Mesenchymal stem cell (in vitro differentiated cells and primary cell): ENCODE measurements around the gene LECT2.

Source experiments
- DNase-seq: peaks from one replicate; pipeline ENCODE4 v3.0.0-alpha.2; 2013
- H2AFZ ChIP-seq: one replicate; pipeline ENCODE4 v1.6.1; 2013; ENCODE audit warnings: low read depth, mild to moderate bottlenecking, control low read depth, inconsistent platforms, low read length, moderate library complexity
- H2AK5ac ChIP-seq: 2 replicates; pipeline ENCODE4 v1.6.1; 2013; ENCODE audit warnings: low read length, moderate library complexity, mild to moderate bottlenecking, inconsistent platforms; ENCODE audit not compliant: severe bottlenecking
- H2BK120ac ChIP-seq: one replicate; pipeline ENCODE4 v1.6.1; 2013; ENCODE audit warnings: low read depth, mild to moderate bottlenecking, inconsistent platforms, low read length, moderate library complexity
- H2BK12ac ChIP-seq, 2 experiments: one replicate each; pipeline ENCODE4 v1.6.1; 2013; ENCODE audit warnings: inconsistent platforms in 2 of 2, low read length in 2 of 2, mild to moderate bottlenecking in 2 of 2, moderate library complexity in 2 of 2, control low read depth in 1 of 2
- H2BK15ac ChIP-seq: one replicate; pipeline ENCODE4 v1.6.1; 2013; ENCODE audit warnings: mild to moderate bottlenecking, low read depth, inconsistent platforms; ENCODE audit not compliant: poor library complexity, severe bottlenecking
- H2BK5ac ChIP-seq: 2 replicates; pipeline ENCODE4 v1.6.1; 2013; ENCODE audit warnings: low read depth, mild to moderate bottlenecking, low read length, control low read depth, inconsistent platforms; ENCODE audit not compliant: poor library complexity, severe bottlenecking
- H3K14ac ChIP-seq, 2 experiments: one replicate each; pipeline ENCODE4 v1.6.1; 2013; ENCODE audit warnings: inconsistent platforms in 2 of 2, low read length in 2 of 2, control low read depth in 1 of 2, mild to moderate bottlenecking in 1 of 2, moderate library complexity in 1 of 2
- H3K18ac ChIP-seq, 2 experiments: one replicate each; pipeline ENCODE4 v1.6.1; 2013; ENCODE audit warnings: inconsistent platforms in 2 of 2, low read length in 2 of 2, control low read depth in 1 of 2, low read depth in 1 of 2, mild to moderate bottlenecking in 1 of 2
- H3K23ac ChIP-seq, 2 experiments: one replicate each; pipeline ENCODE4 v1.6.1; 2013; ENCODE audit warnings: inconsistent platforms in 2 of 2, low read length in 2 of 2, mild to moderate bottlenecking in 2 of 2, moderate library complexity in 2 of 2, control low read depth in 1 of 2
- H3K27ac ChIP-seq: 2 replicates; pipeline ENCODE4 v1.5.1; 2013; ENCODE audit warnings: mild to moderate bottlenecking, moderate library complexity, low read length, control low read depth, inconsistent platforms; ENCODE audit not compliant: poor library complexity, severe bottlenecking
- H3K27me3 ChIP-seq, 2 experiments: 2 replicates each; pipeline versions ENCODE4 v1.6.1 to v1.7.0; 2013; ENCODE audit warnings: low read length in 2 of 2, mild to moderate bottlenecking in 2 of 2, moderate library complexity in 2 of 2, control low read depth in 1 of 2, inconsistent platforms in 1 of 2; ENCODE audit not compliant: control insufficient read depth in 1 of 2, insufficient read depth in 1 of 2
- H3K36me3 ChIP-seq, 2 experiments: 2 replicates each; pipeline versions ENCODE4 v1.6.1 to v1.7.0; 2013; ENCODE audit warnings: low read length in 2 of 2, control low read depth in 1 of 2, inconsistent platforms in 1 of 2, low read depth in 1 of 2, mild to moderate bottlenecking in 1 of 2; ENCODE audit not compliant: insufficient read depth in 2 of 2, control insufficient read depth in 1 of 2
- H3K4ac ChIP-seq, 2 experiments: one replicate each; pipeline ENCODE4 v1.6.1; 2013; ENCODE audit warnings: inconsistent platforms in 2 of 2, low read length in 2 of 2, mild to moderate bottlenecking in 2 of 2, moderate library complexity in 2 of 2, control low read depth in 1 of 2, low read depth in 1 of 2
- H3K4me1 ChIP-seq: 2 replicates; pipeline ENCODE4 v1.6.1; 2013; ENCODE audit warnings: low read depth, low read length, control low read depth; ENCODE audit not compliant: control insufficient read depth, insufficient read depth
- H3K4me2 ChIP-seq: 2 replicates; pipeline ENCODE4 v1.6.1; 2013; ENCODE audit warnings: low read length, mild to moderate bottlenecking, inconsistent platforms; ENCODE audit not compliant: poor library complexity, severe bottlenecking
- H3K4me3 ChIP-seq, 2 experiments: 2 replicates each; pipeline versions ENCODE4 v1.5.1 to v1.7.0; 2013; ENCODE audit warnings: low read length in 2 of 2, mild to moderate bottlenecking in 2 of 2, control low read depth in 1 of 2, low read depth in 1 of 2; ENCODE audit not compliant: insufficient read depth in 1 of 2
- H3K79me1 ChIP-seq: replicated peaks from 2 replicates; pipeline ENCODE4 v1.6.1; 2013; ENCODE audit warnings: mild to moderate bottlenecking, control low read depth, low read length, inconsistent platforms; ENCODE audit not compliant: poor library complexity, severe bottlenecking
- H3K9ac ChIP-seq: 2 replicates; pipeline ENCODE4 v1.7.0; 2013; ENCODE audit warnings: mild to moderate bottlenecking, low read length, moderate library complexity
- H3K9me3 ChIP-seq: 2 replicates; pipeline ENCODE4 v1.7.0; 2013; ENCODE audit warnings: mild to moderate bottlenecking, low read length; ENCODE audit not compliant: control insufficient read depth
- H4K8ac ChIP-seq: one replicate; pipeline ENCODE4 v1.6.1; 2013; ENCODE audit warnings: inconsistent platforms, mild to moderate bottlenecking, low read length, moderate library complexity
- H4K91ac ChIP-seq: one replicate; pipeline ENCODE4 v1.6.1; 2013; ENCODE audit warnings: mild to moderate bottlenecking, low read length, inconsistent platforms
- WGBS: methylation state at CpG from one replicate; pipeline ENCODE4 v1.1.7; 2013; ENCODE audit warnings: mixed read lengths; 5-methylcytosine and 5-hydroxymethylcytosine counted together

Gene LECT2

GRCh38 chr5:135934939-135935338, 19.8 kb downstream of the LECT2 start:
- no peak overlapping the region for H3K14ac ChIP-seq
- no peak overlapping the region for H2BK120ac ChIP-seq
- H3K27me3 ChIP-seq: peaks cover 24 to 29% of the 10 kb centered on the region in 2 experiments
- no peak overlapping the region for H2BK12ac ChIP-seq
- no peak overlapping the region for H3K4ac ChIP-seq
- H4K8ac ChIP-seq: no peak overlapping the region
- H2BK5ac ChIP-seq: no peak overlapping the region
- no peak overlapping the region for H2AFZ ChIP-seq
- no peak overlapping the region for H3K9ac ChIP-seq
- no peak overlapping the region for H2AK5ac ChIP-seq
- H3K79me1 ChIP-seq: no peaks in the 10 kb centered on the region
- H2BK15ac ChIP-seq: no peak overlapping the region
- H3K23ac ChIP-seq: no peak overlapping the region
- H3K4me3 ChIP-seq: no peak overlapping the region
- peak; percentile 16 for DNase-seq
- no peak overlapping the region for H3K18ac ChIP-seq
- no peak overlapping the region for H3K27ac ChIP-seq
- no peak overlapping the region for H3K4me2 ChIP-seq
- H4K91ac ChIP-seq: no peak overlapping the region
- no peaks in the 10 kb centered on the region for H3K9me3 ChIP-seq
- WGBS: 62% methylated on average over 3 of the region's 3 CpGs
- H3K4me1 ChIP-seq: peaks cover 9% of the 10 kb centered on the region
- no peaks in the 10 kb centered on the region for H3K36me3 ChIP-seq

- no peaks in the 10 kb centered on the region for H3K36me3 ChIP-seq
- H4K8ac ChIP-seq: no peak overlapping the region
- no peak overlapping the region for H3K23ac ChIP-seq
- peak overlapping the region in 1 of 2 experiments; percentile 63 for H3K4me3 ChIP-seq
- no peak overlapping the region for H3K27ac ChIP-seq
- no peak for DNase-seq
- WGBS: 9% methylated on average over 16 of the region's 18 CpGs
- peaks cover 6% of the 10 kb centered on the region for H3K9me3 ChIP-seq
- H2BK120ac ChIP-seq: no peak overlapping the region
- H3K4me1 ChIP-seq: peaks cover 11% of the 10 kb centered on the region
- H3K27me3 ChIP-seq: peaks cover 38 to 63% of the 10 kb centered on the region in 2 experiments
- no peak overlapping the region for H3K9ac ChIP-seq
- no peak overlapping the region for H4K91ac ChIP-seq
- H3K4me2 ChIP-seq: peak overlapping the region; percentile 37
- H3K14ac ChIP-seq: no peak overlapping the region
- H2AFZ ChIP-seq: no peak overlapping the region
- no peak overlapping the region for H2BK15ac ChIP-seq
- H3K4ac ChIP-seq: no peak overlapping the region
- H2BK12ac ChIP-seq: no peak overlapping the region
- no peak overlapping the region for H2BK5ac ChIP-seq
- H3K79me1 ChIP-seq: no peaks in the 10 kb centered on the region
- no peak overlapping the region for H2AK5ac ChIP-seq
- H3K18ac ChIP-seq: no peak overlapping the region
Measured at GRCh38 chr5:135930949-135931295, 23.9 kb downstream of the LECT2 start.

- no peak for DNase-seq
- Histone ChIP-seq H4K8ac (no peak overlapping the region), H3K27ac (no peak overlapping the region), H3K4me3 (peak overlapping the region; percentile 57 to 63), H3K18ac (no peak overlapping the region), H3K9me3 (peaks cover 6% of the 10 kb centered on the region), H3K4ac (no peak overlapping the region), H2AFZ (peak overlapping the region; percentile 53), H3K9ac (no peak overlapping the region), H4K91ac (no peak overlapping the region), H2BK15ac (peak overlapping the region; percentile 52), H2AK5ac (no peak overlapping the region), H2BK5ac (no peak overlapping the region), H3K23ac (peak overlapping the region in 1 of 2 experiments; percentile 35), H3K4me1 (peaks cover 11% of the 10 kb centered on the region), H2BK12ac (no peak overlapping the region), H2BK120ac (no peak overlapping the region), H3K4me2 (peak overlapping the region; percentile 94), H3K14ac (peak overlapping the region in 1 of 2 experiments; percentile 41), H3K79me1 (no peaks in the 10 kb centered on the region), H3K27me3 (peaks cover 40 to 69% of the 10 kb centered on the region in 2 experiments), H3K36me3 (no peaks in the 10 kb centered on the region)
- 2% methylated on average over 92 of the region's 99 CpGs for WGBS
Measured at GRCh38 chr5:135930029-135930948, 24.5 kb downstream of the LECT2 start.

- no peak overlapping the region for H2BK12ac ChIP-seq
- no peak overlapping the region for H3K14ac ChIP-seq
- H2BK15ac ChIP-seq: no peak overlapping the region
- H3K27me3 ChIP-seq: peaks cover 21 to 57% of the 10 kb centered on the region in 2 experiments
- no peak overlapping the region for H3K9ac ChIP-seq
- no peak overlapping the region for H3K23ac ChIP-seq
- WGBS: no CpG with 5 or more reads among the region's 1 CpG
- H4K91ac ChIP-seq: no peak overlapping the region
- no peak overlapping the region for H3K27ac ChIP-seq
- no peak overlapping the region for H4K8ac ChIP-seq
- no peaks in the 10 kb centered on the region for H3K36me3 ChIP-seq
- no peak overlapping the region for H2BK5ac ChIP-seq
- no peak overlapping the region for H3K18ac ChIP-seq
- no peaks in the 10 kb centered on the region for H3K4me1 ChIP-seq
- H3K9me3 ChIP-seq: no peaks in the 10 kb centered on the region
- no peak overlapping the region for H3K4ac ChIP-seq
- no peak overlapping the region for H3K4me2 ChIP-seq
- no peak overlapping the region for H2BK120ac ChIP-seq
- DNase-seq: peak; percentile 15
- H2AK5ac ChIP-seq: no peak overlapping the region
- no peak overlapping the region for H3K4me3 ChIP-seq
- no peaks in the 10 kb centered on the region for H3K79me1 ChIP-seq
- no peak overlapping the region for H2AFZ ChIP-seq
Measured at GRCh38 chr5:135921388-135921787, 33.4 kb downstream of the LECT2 start.
